DND-41 (cell line): Measurements from ENCODE around the gene MT1M.
"Not testable (repeated sequence)": the region's sequence is repeated elsewhere in the genome, so short reads cannot be mapped to it uniquely, and the experiment has no call there.

Source experiments
- ATAC-seq: fragments of 200-7000 bp; cut with Tn5 transposase; 3 replicates; pipeline ENCODE4 v1.9.1; 2021; ENCODE audit warnings: low read depth; ENCODE audit not compliant: insufficient read depth
- DNase-seq: peaks from one replicate; pipeline ENCODE4 v3.0.0-alpha.2; 2020
- H2AFZ ChIP-seq: 2 replicates; pipeline ENCODE4 v1.6.0; 2012; ENCODE audit warnings: low read depth, low read length
- H3K27ac ChIP-seq: 2 replicates; pipeline ENCODE4 v1.5.1; 2012; ENCODE audit warnings: low read length, inconsistent platforms
- H3K27me3 ChIP-seq: fragments of 200-600 bp; sonication (generic); 2 replicates; pipeline ENCODE4 v1.6.0; 2012; ENCODE audit warnings: low read length, mild to moderate bottlenecking, inconsistent platforms; ENCODE audit not compliant: insufficient read depth, poor library complexity
- H3K36me3 ChIP-seq: 2 replicates; pipeline ENCODE4 v1.5.1; 2012; ENCODE audit warnings: low read length, inconsistent platforms; ENCODE audit not compliant: insufficient read depth
- H3K4me1 ChIP-seq: 2 replicates; pipeline ENCODE4 v1.5.1; 2012; ENCODE audit warnings: mild to moderate bottlenecking, low read length; ENCODE audit not compliant: insufficient read depth
- H3K4me2 ChIP-seq: 2 replicates; pipeline ENCODE4 v1.6.0; 2012; ENCODE audit warnings: mild to moderate bottlenecking, moderate library complexity, low read length, inconsistent platforms; ENCODE audit not compliant: insufficient read depth
- H3K4me3 ChIP-seq, 2 experiments: fragments of 200-600 bp in 1 of 2; shearing (Covaris generic) in 1 of 2; 2 replicates each; pipeline ENCODE4 v1.5.1; 2012 to 2016; ENCODE audit warnings: inconsistent platforms in 2 of 2, low read length in 2 of 2, mild to moderate bottlenecking in 2 of 2, low read depth in 1 of 2, moderate library complexity in 1 of 2
- H3K79me2 ChIP-seq: 2 replicates; pipeline ENCODE4 v1.6.0; 2012; ENCODE audit warnings: low read length, inconsistent platforms; ENCODE audit not compliant: insufficient read depth
- H3K9ac ChIP-seq: 2 replicates; pipeline ENCODE4 v1.6.0; 2012; ENCODE audit warnings: low read depth, mild to moderate bottlenecking, inconsistent platforms, low read length, moderate library complexity
- H3K9me3 ChIP-seq: 2 replicates; pipeline ENCODE4 v1.5.1; 2012; ENCODE audit warnings: low read length, moderate library complexity, mild to moderate bottlenecking, inconsistent platforms; ENCODE audit not compliant: insufficient read depth, severe bottlenecking
- H4K20me1 ChIP-seq: 2 replicates; pipeline ENCODE4 v1.6.0; 2012; ENCODE audit warnings: low read length; ENCODE audit not compliant: insufficient read depth
- EZH2 ChIP-seq: IDR thresholded peaks from 3 replicates; pipeline ENCODE4 v1.6.1; 2012; ENCODE audit warnings: borderline replicate concordance, low read depth, mild to moderate bottlenecking, moderate library complexity, low read length, inconsistent platforms; ENCODE audit not compliant: severe bottlenecking
- TF ChIP-seq, protein P1 (sequence below): IDR thresholded peaks from 2 replicates; pipeline ENCODE4 v1.5.1; 2012; ENCODE audit warnings: borderline replicate concordance, low read length, moderate library complexity, mild to moderate bottlenecking; ENCODE audit not compliant: poor library complexity, severe bottlenecking; ENCODE audit errors: extremely low read depth

MT1M gene

DNA sequence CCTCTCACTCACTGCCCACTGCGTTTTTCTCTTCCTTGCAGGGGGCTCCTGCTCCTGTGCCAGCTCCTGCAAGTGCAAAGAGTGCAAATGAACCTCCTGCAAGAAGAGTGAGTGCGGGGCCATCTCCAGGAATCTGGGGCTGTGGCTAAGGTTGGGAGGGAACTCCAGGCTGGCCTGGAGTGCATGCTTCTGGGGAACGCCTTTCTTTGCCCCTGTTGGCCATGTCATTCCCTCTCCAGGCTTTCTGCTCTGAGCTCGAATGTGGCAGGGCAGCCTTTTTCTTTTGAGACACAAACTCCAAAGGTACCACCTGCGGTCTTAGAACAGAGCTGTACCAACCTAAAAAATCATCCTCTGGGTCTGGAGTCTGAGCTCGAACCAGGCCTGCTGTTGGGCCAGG, 14.3 kb upstream of the MT1M start:
- no peaks in the 10 kb centered on the region for H3K4me1 ChIP-seq
- H3K9me3 ChIP-seq, result no peaks in the 10 kb centered on the region
- H4K20me1 ChIP-seq, result no peaks in the 10 kb centered on the region
- no peak overlapping the region for H2AFZ ChIP-seq
- no peak overlapping the region for H3K4me3 ChIP-seq
- DNase-seq, result no peak
- H3K27me3 ChIP-seq, result peaks cover 7% of the 10 kb centered on the region
- no peak overlapping the region for H3K4me2 ChIP-seq
- H3K27ac ChIP-seq, result no peak overlapping the region
- ATAC-seq, result no peak
- no peak for TF ChIP-seq EZH2
- TF ChIP-seq, protein P1, sequence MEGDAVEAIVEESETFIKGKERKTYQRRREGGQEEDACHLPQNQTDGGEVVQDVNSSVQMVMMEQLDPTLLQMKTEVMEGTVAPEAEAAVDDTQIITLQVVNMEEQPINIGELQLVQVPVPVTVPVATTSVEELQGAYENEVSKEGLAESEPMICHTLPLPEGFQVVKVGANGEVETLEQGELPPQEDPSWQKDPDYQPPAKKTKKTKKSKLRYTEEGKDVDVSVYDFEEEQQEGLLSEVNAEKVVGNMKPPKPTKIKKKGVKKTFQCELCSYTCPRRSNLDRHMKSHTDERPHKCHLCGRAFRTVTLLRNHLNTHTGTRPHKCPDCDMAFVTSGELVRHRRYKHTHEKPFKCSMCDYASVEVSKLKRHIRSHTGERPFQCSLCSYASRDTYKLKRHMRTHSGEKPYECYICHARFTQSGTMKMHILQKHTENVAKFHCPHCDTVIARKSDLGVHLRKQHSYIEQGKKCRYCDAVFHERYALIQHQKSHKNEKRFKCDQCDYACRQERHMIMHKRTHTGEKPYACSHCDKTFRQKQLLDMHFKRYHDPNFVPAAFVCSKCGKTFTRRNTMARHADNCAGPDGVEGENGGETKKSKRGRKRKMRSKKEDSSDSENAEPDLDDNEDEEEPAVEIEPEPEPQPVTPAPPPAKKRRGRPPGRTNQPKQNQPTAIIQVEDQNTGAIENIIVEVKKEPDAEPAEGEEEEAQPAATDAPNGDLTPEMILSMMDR, result no peak
- no peak overlapping the region for H3K9ac ChIP-seq
- no peaks in the 10 kb centered on the region for H3K79me2 ChIP-seq
- H3K36me3 ChIP-seq, result no peaks in the 10 kb centered on the region

GRCh38 chr16:56620339-56620897, 12.0 kb upstream of the MT1M start:
- TF ChIP-seq, protein P1, result no peak
- no peak for TF ChIP-seq EZH2
- Histone ChIP-seq H3K36me3 (no peaks in the 10 kb centered on the region), H3K79me2 (no peaks in the 10 kb centered on the region), H4K20me1 (no peaks in the 10 kb centered on the region), H3K4me1 (no peaks in the 10 kb centered on the region), H3K4me3 (no peak overlapping the region), H2AFZ (no peak overlapping the region), H3K9ac (no peak overlapping the region), H3K4me2 (no peak overlapping the region), H3K27ac (no peak overlapping the region), H3K9me3 (no peaks in the 10 kb centered on the region), H3K27me3 (peaks cover 9% of the 10 kb centered on the region)
- ATAC-seq, result no peak
- DNase-seq, result no peak

GRCh38 chr16:56621665-56622445, 10.6 kb upstream of the MT1M start:
- H3K4me2 ChIP-seq, H3K9ac ChIP-seq, DNase-seq: not testable (repeated sequence)

GRCh38 chr16:56623184-56623583, 9.3 kb upstream of the MT1M start:
- H3K4me3 ChIP-seq, H3K27ac ChIP-seq, H3K36me3 ChIP-seq, H3K9me3 ChIP-seq, DNase-seq, H3K9ac ChIP-seq, H3K4me1 ChIP-seq, H3K79me2 ChIP-seq, ATAC-seq, H4K20me1 ChIP-seq, H3K4me2 ChIP-seq, H2AFZ ChIP-seq: not testable (repeated sequence)
- peaks cover 12% of the 10 kb centered on the region for H3K27me3 ChIP-seq

More at GRCh38 chr16:56621665-56622445, 10.6 kb upstream of the MT1M start:
- H3K9me3 ChIP-seq, H3K4me3 ChIP-seq, H4K20me1 ChIP-seq, H3K4me1 ChIP-seq, H3K79me2 ChIP-seq, H3K27ac ChIP-seq, H2AFZ ChIP-seq, H3K36me3 ChIP-seq, ATAC-seq: not testable (repeated sequence)
- peaks cover 16% of the 10 kb centered on the region for H3K27me3 ChIP-seq
